Spleen (tissue), 7 donors: ENCODE data around the gene NPAS2.

ENCODE experiments used
- POLR2A ChIP-seq, 3 donors: fragments of 450-650 bp; IDR thresholded peaks; one replicate each; pipeline ENCODE4 v1.5.1; 2017; ENCODE audit warnings: antibody characterized with exemption in 3 of 3, mild to moderate bottlenecking in 1 of 3
- POLR2AphosphoS5 ChIP-seq, 3 donors: sonication (generic); formaldehyde crosslinking; IDR thresholded peaks; one replicate each; pipeline ENCODE4 v1.5.1; 2017; ENCODE audit warnings: antibody characterized with exemption in 3 of 3
- TF ChIP-seq, protein P1 (sequence below), 11 experiments: fragments of 200-600 bp in 7 of 11; fragments of 450-650 bp in 4 of 11; sonication (generic) in 4 of 11; IDR thresholded peaks in 8 of 11; conservative IDR thresholded peaks in 3 of 11; 1 replicate in 7 of 11; 2 replicates in 4 of 11; pipeline versions ENCODE4 v1.4.0 to v1.8.0; 2016 to 2021; ENCODE audit warnings: antibody characterized with exemption in 11 of 11, inconsistent platforms in 4 of 11, mild to moderate bottlenecking in 1 of 11
- donor health status: DM: no; HTN: no; CAD: no; lungs with moderate emphysema.
- donor health status: DM: no; HTN: no; CAD: no.
- donor health status: DM: no; HTN: no; CAD: no.

- TF ChIP-seq, protein P1, sequence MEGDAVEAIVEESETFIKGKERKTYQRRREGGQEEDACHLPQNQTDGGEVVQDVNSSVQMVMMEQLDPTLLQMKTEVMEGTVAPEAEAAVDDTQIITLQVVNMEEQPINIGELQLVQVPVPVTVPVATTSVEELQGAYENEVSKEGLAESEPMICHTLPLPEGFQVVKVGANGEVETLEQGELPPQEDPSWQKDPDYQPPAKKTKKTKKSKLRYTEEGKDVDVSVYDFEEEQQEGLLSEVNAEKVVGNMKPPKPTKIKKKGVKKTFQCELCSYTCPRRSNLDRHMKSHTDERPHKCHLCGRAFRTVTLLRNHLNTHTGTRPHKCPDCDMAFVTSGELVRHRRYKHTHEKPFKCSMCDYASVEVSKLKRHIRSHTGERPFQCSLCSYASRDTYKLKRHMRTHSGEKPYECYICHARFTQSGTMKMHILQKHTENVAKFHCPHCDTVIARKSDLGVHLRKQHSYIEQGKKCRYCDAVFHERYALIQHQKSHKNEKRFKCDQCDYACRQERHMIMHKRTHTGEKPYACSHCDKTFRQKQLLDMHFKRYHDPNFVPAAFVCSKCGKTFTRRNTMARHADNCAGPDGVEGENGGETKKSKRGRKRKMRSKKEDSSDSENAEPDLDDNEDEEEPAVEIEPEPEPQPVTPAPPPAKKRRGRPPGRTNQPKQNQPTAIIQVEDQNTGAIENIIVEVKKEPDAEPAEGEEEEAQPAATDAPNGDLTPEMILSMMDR (IDR thresholded peaks at IDR 0.05 in 8 of 11, conservative IDR thresholded peaks at IDR 0.05 in 3 of 11): no peak
- TF ChIP-seq POLR2A (IDR thresholded peaks at IDR 0.05): no peak
- no peak for TF ChIP-seq POLR2AphosphoS5 (IDR thresholded peaks at IDR 0.05)
These were observed 143.1 kb downstream of the NPAS2 start for GRCh38 chr2:100963026-100963375.
